Hepatocyte (in vitro differentiated cells): ENCODE measurements around the gene FCHO1. TPM values are rescaled to one million over a fixed set of nuclear protein-coding genes. Genes with fewer than 3 reads are reported as not detected.

Experiments used
- DNase-seq: peaks from one replicate; pipeline ENCODE4 v3.0.0-alpha.2; 2016; ENCODE audit warnings: low spot score
- H2AFZ ChIP-seq: fragments of 200-600 bp; sonication (generic); 2 replicates; pipeline ENCODE4 v1.6.0; 2016; ENCODE audit warnings: antibody characterized with exemption, mild to moderate bottlenecking
- H3K27ac ChIP-seq: fragments of 200-600 bp; sonication (generic); 2 replicates; pipeline ENCODE4 v1.5.1; 2016; ENCODE audit warnings: mild to moderate bottlenecking
- H3K27me3 ChIP-seq: fragments of 200-600 bp; sonication (generic); 2 replicates; pipeline ENCODE4 v1.6.1; 2016
- H3K36me3 ChIP-seq: fragments of 200-600 bp; sonication (generic); replicated peaks from 2 replicates; pipeline ENCODE4 v1.5.1; 2016; ENCODE audit warnings: low read depth; ENCODE audit not compliant: insufficient read depth
- H3K4me1 ChIP-seq: fragments of 200-600 bp; sonication (generic); 2 replicates; pipeline ENCODE4 v1.5.1; 2016; ENCODE audit warnings: mild to moderate bottlenecking, moderate library complexity; ENCODE audit not compliant: insufficient read depth
- H3K4me2 ChIP-seq: fragments of 200-600 bp; sonication (generic); 2 replicates; pipeline ENCODE4 v1.6.0; 2016
- H3K4me3 ChIP-seq: fragments of 200-600 bp; sonication (generic); 2 replicates; pipeline ENCODE4 v1.5.1; 2016; ENCODE audit warnings: mild to moderate bottlenecking
- H3K79me2 ChIP-seq: fragments of 200-600 bp; sonication (generic); 2 replicates; pipeline ENCODE4 v1.6.0; 2017; ENCODE audit warnings: mild to moderate bottlenecking
- H3K9me2 ChIP-seq: fragments of 200-600 bp; sonication (generic); replicated peaks from 2 replicates; pipeline ENCODE4 v1.6.0; 2017; ENCODE audit warnings: mild to moderate bottlenecking; ENCODE audit not compliant: insufficient read depth
- H3K9me3 ChIP-seq: fragments of 200-600 bp; sonication (generic); 2 replicates; pipeline ENCODE4 v1.5.1; 2016; ENCODE audit warnings: low read depth, mild to moderate bottlenecking
- H4K20me1 ChIP-seq: fragments of 200-600 bp; sonication (generic); 2 replicates; pipeline ENCODE4 v1.6.0; 2016; ENCODE audit warnings: mild to moderate bottlenecking; ENCODE audit not compliant: insufficient read depth, poor library complexity, severe bottlenecking
- CTCF ChIP-seq: fragments of 200-600 bp; sonication (generic); IDR thresholded peaks from 2 replicates; pipeline ENCODE4 v1.5.1; 2016; ENCODE audit warnings: antibody characterized with exemption, mild to moderate bottlenecking; ENCODE audit not compliant: poor library complexity
- EZH2 ChIP-seq: fragments of 200-600 bp; sonication (generic); IDR thresholded peaks from 2 replicates; pipeline ENCODE4 v1.6.1; 2016; ENCODE audit warnings: antibody characterized with exemption, mild to moderate bottlenecking, borderline replicate concordance
- EZH2phosphoT487 ChIP-seq: fragments of 200-600 bp; sonication (generic); IDR thresholded peaks from one replicate; pipeline ENCODE4 v1.6.1; 2018; ENCODE audit warnings: antibody characterized with exemption, mild to moderate bottlenecking, low read depth, moderate library complexity; ENCODE audit not compliant: unreplicated experiment, severe bottlenecking
- WGBS: methylation state at CpG from one replicate; pipeline ENCODE4 v1.1.6; 2016; ENCODE audit warnings: low lambda C conversion rate; ENCODE audit errors: missing lambda C conversion rate; 5-methylcytosine and 5-hydroxymethylcytosine counted together
- polyA plus RNA-seq: library from polyadenylated mRNA; unstranded; fragments of >200 nt; fragmentation: Nextera tagmentation; extraction: Ambion mirVana; gene quantifications from 2 replicates; pipeline ENCODE4 v1.2.1, GENCODE V29; 2016
- total RNA-seq: library from RNA; depleted of rRNA; stranded (reverse); fragments of >200 nt; gene quantifications from 2 replicates; pipeline ENCODE4 v1.2.3, GENCODE V29; 2014

The FCHO1 gene
- total and polyA plus RNA-seq, 2 experiments from 2014 or later: 1.9 to 2.1 TPM

- H3K27me3 ChIP-seq: no peaks in the 10 kb centered on the region
- no peaks in the 10 kb centered on the region for H3K79me2 ChIP-seq
- 90% methylated on average over 12 of the region's 13 CpGs for WGBS
- no peak overlapping the region for H2AFZ ChIP-seq
- DNase-seq: no peak
- H3K36me3 ChIP-seq: no peaks in the 10 kb centered on the region
- H3K27ac ChIP-seq: no peak overlapping the region
- H4K20me1 ChIP-seq: no peaks in the 10 kb centered on the region
- no peaks in the 10 kb centered on the region for H3K4me1 ChIP-seq
- no peaks in the 10 kb centered on the region for H3K9me3 ChIP-seq
- no peak overlapping the region for H3K4me2 ChIP-seq
- H3K4me3 ChIP-seq: no peak overlapping the region
- TF ChIP-seq CTCF: no peak
- TF ChIP-seq EZH2: no peak
- no peak for TF ChIP-seq EZH2phosphoT487
- no peaks in the 10 kb centered on the region for H3K9me2 ChIP-seq
Observed at GRCh38 chr19:17770613-17771012, 19.3 kb downstream of the FCHO1 start.

- TF ChIP-seq EZH2phosphoT487 (no peak), CTCF (no peak), EZH2 (no peak)
- Histone ChIP-seq H3K4me3 (no peak overlapping the region), H3K9me2 (no peaks in the 10 kb centered on the region), H3K79me2 (no peaks in the 10 kb centered on the region), H3K36me3 (no peaks in the 10 kb centered on the region), H3K27me3 (no peaks in the 10 kb centered on the region), H4K20me1 (no peaks in the 10 kb centered on the region), H3K27ac (no peak overlapping the region), H2AFZ (no peak overlapping the region), H3K4me1 (no peaks in the 10 kb centered on the region), H3K9me3 (no peaks in the 10 kb centered on the region), H3K4me2 (no peak overlapping the region)
- 95% methylated on average over 4 of the region's 4 CpGs for WGBS
- DNase-seq: no peak
Observed at GRCh38 chr19:17772172-17772571, 20.9 kb downstream of the FCHO1 start.

DNA sequence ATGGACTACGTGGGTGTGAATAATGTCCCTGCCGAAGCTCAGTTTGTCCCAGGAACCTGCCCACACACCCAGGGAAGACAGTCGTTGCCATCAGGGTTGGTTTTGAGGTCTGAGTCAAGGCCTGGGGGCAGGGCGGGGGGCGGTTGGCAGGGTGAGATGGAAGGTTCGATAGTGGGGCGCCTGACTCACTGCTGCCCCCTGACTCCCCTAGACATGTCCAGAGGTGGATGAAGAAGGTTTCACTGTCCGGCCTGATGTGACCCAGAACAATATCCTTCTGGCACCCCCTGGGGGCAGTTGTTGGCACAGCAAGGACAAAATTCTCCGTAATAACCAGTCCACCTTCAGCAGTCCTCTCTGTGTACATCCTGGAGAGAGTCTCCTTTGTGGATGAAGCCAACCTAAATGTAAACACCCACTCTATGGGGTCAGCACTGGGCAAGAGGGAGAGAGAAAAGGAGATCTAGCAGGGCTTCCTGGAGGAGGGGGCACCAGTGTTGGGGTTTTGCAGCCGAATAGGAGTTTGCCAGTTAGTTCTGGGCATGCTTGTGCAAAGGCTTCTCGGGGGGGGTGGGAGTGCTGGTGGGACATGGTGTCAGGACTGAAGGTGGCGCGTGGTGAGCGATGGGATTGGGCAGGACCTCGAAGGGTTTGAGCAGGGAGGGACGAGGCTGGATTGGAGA is 24.1 kb downstream of the FCHO1 start:
- Histone ChIP-seq H3K27ac (no peak overlapping the region), H3K4me1 (peaks cover 4% of the 10 kb centered on the region), H3K9me3 (no peaks in the 10 kb centered on the region), H3K9me2 (no peaks in the 10 kb centered on the region), H2AFZ (no peak overlapping the region), H3K4me3 (no peak overlapping the region), H3K4me2 (no peak overlapping the region), H3K36me3 (no peaks in the 10 kb centered on the region), H3K27me3 (no peaks in the 10 kb centered on the region), H3K79me2 (no peaks in the 10 kb centered on the region), H4K20me1 (no peaks in the 10 kb centered on the region)
- DNase-seq: peak; percentile 72
- peak; percentile 58 for TF ChIP-seq CTCF
- TF ChIP-seq EZH2phosphoT487: no peak
- WGBS: 46% methylated on average over 15 of the region's 16 CpGs
